CD14-positive monocyte (primary cell): ENCODE results near the gene KAZN. TPM values are rescaled to one million over a fixed set of nuclear protein-coding genes. Genes with fewer than 3 reads are reported as not detected.

Experiments used
- DNase-seq, 3 donors: peaks; one replicate each; pipeline ENCODE4 v3.0.0-alpha.2; 2011 to 2022
- H2AFZ ChIP-seq: 2 replicates; pipeline ENCODE4 v1.6.0; 2012; ENCODE audit warnings: mild to moderate bottlenecking, low read depth, low read length, inconsistent platforms; ENCODE audit not compliant: insufficient read depth, poor library complexity, severe bottlenecking
- H3K27ac ChIP-seq, 2 donors: 1 replicate in 1 of 2; 2 replicates in 1 of 2; pipeline ENCODE4 v1.5.1; 2012 to 2013; ENCODE audit warnings: low read length in 2 of 2, control low read depth in 1 of 2, inconsistent platforms in 1 of 2, low read depth in 1 of 2, mild to moderate bottlenecking in 1 of 2
- H3K27me3 ChIP-seq, 2 donors: one replicate each; pipeline versions ENCODE4 v1.6.0 to v1.6.1; 2011 to 2013; ENCODE audit warnings: low read length in 2 of 2; ENCODE audit not compliant: control insufficient read depth in 2 of 2, insufficient read depth in 2 of 2
- H3K36me3 ChIP-seq, 2 donors: replicated peaks in 1 of 2; 1 replicate in 1 of 2; 2 replicates in 1 of 2; pipeline versions ENCODE4 v1.5.1 to v1.6.1; 2012 to 2013; ENCODE audit warnings: low read length in 2 of 2, control low read depth in 1 of 2, inconsistent platforms in 1 of 2, mild to moderate bottlenecking in 1 of 2; ENCODE audit not compliant: insufficient read depth in 2 of 2, control insufficient read depth in 1 of 2
- H3K4me1 ChIP-seq, 2 donors: 1 replicate in 1 of 2; 2 replicates in 1 of 2; pipeline versions ENCODE4 v1.5.1 to v1.6.1; 2012 to 2013; ENCODE audit warnings: low read length in 2 of 2, control low read depth in 1 of 2, inconsistent platforms in 1 of 2, mild to moderate bottlenecking in 1 of 2, moderate library complexity in 1 of 2; ENCODE audit not compliant: insufficient read depth in 2 of 2, control insufficient read depth in 1 of 2
- H3K4me2 ChIP-seq: replicated peaks from 2 replicates; pipeline ENCODE3; 2012; ENCODE audit warnings: low read length, moderate library complexity, mild to moderate bottlenecking; ENCODE audit not compliant: poor library complexity, severe bottlenecking; ENCODE audit errors: extremely low read depth
- H3K4me3 ChIP-seq, 3 experiments: fragments of 200-600 bp in 1 of 3; sonication (generic) in 1 of 3; replicated peaks in 1 of 3; 1 replicate in 2 of 3; 2 replicates in 1 of 3; pipeline ENCODE4 v1.5.1; 2011 to 2013; ENCODE audit warnings: low read length in 3 of 3, mild to moderate bottlenecking in 3 of 3, control low read depth in 2 of 3, low read depth in 2 of 3, inconsistent platforms in 1 of 3, moderate library complexity in 1 of 3
- H3K79me2 ChIP-seq: 2 replicates; pipeline ENCODE4 v1.6.0; 2012; ENCODE audit warnings: mild to moderate bottlenecking, control low read depth, inconsistent platforms, low read length, moderate library complexity; ENCODE audit not compliant: insufficient read depth
- H3K9ac ChIP-seq: 2 replicates; pipeline ENCODE4 v1.6.0; 2017; ENCODE audit warnings: low read length, mild to moderate bottlenecking; ENCODE audit not compliant: insufficient read depth, poor library complexity, severe bottlenecking
- H3K9me3 ChIP-seq, 2 donors: replicated peaks in 1 of 2; 1 replicate in 1 of 2; 2 replicates in 1 of 2; pipeline versions ENCODE4 v1.5.1 to v1.6.1; 2012 to 2013; ENCODE audit warnings: low read length in 2 of 2, control low read depth in 1 of 2; ENCODE audit not compliant: control insufficient read depth in 1 of 2, insufficient read depth in 1 of 2
- H4K20me1 ChIP-seq: 2 replicates; pipeline ENCODE4 v1.6.0; 2012; ENCODE audit warnings: mild to moderate bottlenecking, low read length, control low read depth, moderate library complexity; ENCODE audit not compliant: insufficient read depth
- H3K27ac Mint-ChIP-seq, 7 donors: one replicate each; pipeline ENCODE4 v1.8.0; 2020; ENCODE audit warnings: mild to moderate bottlenecking in 7 of 7, mixed read lengths in 7 of 7, moderate library complexity in 6 of 7, inconsistent platforms in 2 of 7
- H3K27me3 Mint-ChIP-seq, 3 donors: one replicate each; pipeline ENCODE4 v1.8.0; 2021 to 2022; ENCODE audit warnings: low read depth in 3 of 3, mild to moderate bottlenecking in 3 of 3, mixed read lengths in 3 of 3, moderate library complexity in 3 of 3, inconsistent platforms in 1 of 3
- H3K36me3 Mint-ChIP-seq, 2 donors: one replicate each; pipeline ENCODE4 v1.8.0; 2020; ENCODE audit warnings: mixed read lengths in 2 of 2, inconsistent platforms in 1 of 2, mild to moderate bottlenecking in 1 of 2
- H3K4me1 Mint-ChIP-seq: one replicate; pipeline ENCODE4 v1.8.0; 2020; ENCODE audit warnings: mild to moderate bottlenecking, mixed read lengths
- H3K4me3 Mint-ChIP-seq, 2 donors: one replicate each; pipeline ENCODE4 v1.8.0; 2020; ENCODE audit warnings: mild to moderate bottlenecking in 2 of 2, mixed read lengths in 2 of 2, moderate library complexity in 1 of 2
- H3K9me3 Mint-ChIP-seq, 7 donors: one replicate each; pipeline ENCODE4 v1.8.0; 2020 to 2022; ENCODE audit warnings: mixed read lengths in 7 of 7, mild to moderate bottlenecking in 6 of 7, moderate library complexity in 6 of 7, inconsistent platforms in 2 of 7
- WGBS: methylation state at CpG from one replicate; pipeline ENCODE4 v1.1.5; 2013; ENCODE audit warnings: missing lambda C conversion rate; ENCODE audit not compliant: insufficient coverage; 5-methylcytosine and 5-hydroxymethylcytosine counted together
- intact Hi-C, 2 donors: fragments of 100-400 bp; cut with micrococcal nuclease; formaldehyde crosslinking; loops; one replicate each; pipeline versions ENCODE4 v1.15.0 to v1.15.1; 2023
- polyA plus RNA-seq, 3 donors: library from polyadenylated mRNA; depleted of rRNA in 1 of 3; unstranded in 2 of 3; stranded (reverse) in 1 of 3; fragments of 300-500 nt in 2 of 3; fragments of >200 nt in 1 of 3; fragmentation: Illumina TruSeq in 2 of 3; gene quantifications; 1 replicate in 2 of 3; 2 replicates in 1 of 3; pipeline ENCODE4 v1.2.3, GENCODE V29; 2012 to 2021
- TF ChIP-seq, protein P1 (sequence below): fragments of 200-600 bp; IDR thresholded peaks from one replicate; pipeline ENCODE4 v1.8.0; 2022; ENCODE audit warnings: antibody characterized with exemption, mild to moderate bottlenecking

KAZN gene
- polyA plus RNA-seq, 3 donors = not detected

DNA sequence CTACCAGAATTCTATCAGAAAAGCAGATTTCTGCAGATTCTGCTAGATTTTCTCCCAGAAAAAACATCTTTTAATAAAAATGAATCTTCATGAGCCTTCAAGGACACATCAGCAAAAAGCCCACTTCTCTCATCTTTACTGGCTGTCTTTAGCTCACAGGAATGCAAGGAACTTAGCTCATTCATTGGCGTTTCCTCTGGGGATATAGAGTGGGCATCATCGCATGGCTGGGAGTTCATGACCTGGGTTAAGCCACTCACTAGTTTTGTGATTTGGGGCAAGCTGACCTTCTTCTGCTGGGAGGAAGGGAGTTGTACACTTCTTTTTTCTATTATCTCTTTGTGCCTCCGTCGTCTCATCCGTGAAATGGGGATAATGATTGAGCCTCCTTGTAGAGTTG lies 149.7 kb downstream of the KAZN start:
- H4K20me1 ChIP-seq = no peaks in the 10 kb centered on the region
- Mint-ChIP-seq H3K36me3 (no peaks in the 10 kb centered on the region), H3K4me1 (no peaks in the 10 kb centered on the region), H3K27me3 (no peaks in the 10 kb centered on the region), H3K27ac (no peak overlapping the region), H3K4me3 (no peak overlapping the region), H3K9me3 (peaks cover 0 to 6% (median 0%) of the 10 kb centered on the region in 7 donors)
- intact Hi-C loops = no loop called here
- no peak overlapping the region for H2AFZ ChIP-seq
- no peaks in the 10 kb centered on the region for H3K4me1 ChIP-seq
- H3K79me2 ChIP-seq = no peaks in the 10 kb centered on the region
- H3K27ac ChIP-seq = no peak overlapping the region
- H3K4me2 ChIP-seq = no peak overlapping the region
- 100% methylated on average over 1 of the region's 5 CpGs for WGBS
- no peak overlapping the region for H3K9ac ChIP-seq
- H3K27me3 ChIP-seq = no peaks in the 10 kb centered on the region
- no peak overlapping the region for H3K4me3 ChIP-seq
- H3K36me3 ChIP-seq = no peaks in the 10 kb centered on the region
- TF ChIP-seq, protein P1, sequence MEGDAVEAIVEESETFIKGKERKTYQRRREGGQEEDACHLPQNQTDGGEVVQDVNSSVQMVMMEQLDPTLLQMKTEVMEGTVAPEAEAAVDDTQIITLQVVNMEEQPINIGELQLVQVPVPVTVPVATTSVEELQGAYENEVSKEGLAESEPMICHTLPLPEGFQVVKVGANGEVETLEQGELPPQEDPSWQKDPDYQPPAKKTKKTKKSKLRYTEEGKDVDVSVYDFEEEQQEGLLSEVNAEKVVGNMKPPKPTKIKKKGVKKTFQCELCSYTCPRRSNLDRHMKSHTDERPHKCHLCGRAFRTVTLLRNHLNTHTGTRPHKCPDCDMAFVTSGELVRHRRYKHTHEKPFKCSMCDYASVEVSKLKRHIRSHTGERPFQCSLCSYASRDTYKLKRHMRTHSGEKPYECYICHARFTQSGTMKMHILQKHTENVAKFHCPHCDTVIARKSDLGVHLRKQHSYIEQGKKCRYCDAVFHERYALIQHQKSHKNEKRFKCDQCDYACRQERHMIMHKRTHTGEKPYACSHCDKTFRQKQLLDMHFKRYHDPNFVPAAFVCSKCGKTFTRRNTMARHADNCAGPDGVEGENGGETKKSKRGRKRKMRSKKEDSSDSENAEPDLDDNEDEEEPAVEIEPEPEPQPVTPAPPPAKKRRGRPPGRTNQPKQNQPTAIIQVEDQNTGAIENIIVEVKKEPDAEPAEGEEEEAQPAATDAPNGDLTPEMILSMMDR = no peak
- no peaks in the 10 kb centered on the region for H3K9me3 ChIP-seq
- no peak for DNase-seq

DNA sequence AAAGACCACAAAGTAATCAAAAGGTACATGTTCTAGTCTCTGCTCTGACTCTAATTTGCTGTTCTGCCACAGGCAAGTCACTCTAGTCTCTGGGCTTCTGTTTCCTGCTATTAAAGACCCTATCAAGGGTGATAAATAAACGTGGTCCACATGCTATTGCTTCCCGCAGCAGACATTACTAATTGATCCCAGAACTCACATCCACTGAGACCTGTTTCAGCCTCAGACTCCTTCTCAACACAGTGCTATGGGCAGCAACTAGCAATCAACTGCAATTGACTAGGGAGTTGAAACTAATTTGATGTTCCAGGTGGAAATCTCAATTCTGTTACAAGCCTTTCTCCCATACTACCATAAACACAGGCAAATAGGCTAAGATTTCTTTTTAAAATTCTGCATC lies 150.5 kb downstream of the KAZN start:
- Mint-ChIP-seq H3K27ac (no peak overlapping the region), H3K4me1 (no peaks in the 10 kb centered on the region), H3K36me3 (no peaks in the 10 kb centered on the region), H3K4me3 (no peak overlapping the region), H3K9me3 (peaks cover 0 to 6% (median 0%) of the 10 kb centered on the region in 7 donors), H3K27me3 (no peaks in the 10 kb centered on the region)
- intact Hi-C loops = no loop called here
- no peaks in the 10 kb centered on the region for H3K9me3 ChIP-seq
- H3K9ac ChIP-seq = no peak overlapping the region
- TF ChIP-seq, protein P1 = no peak
- H2AFZ ChIP-seq = no peak overlapping the region
- H3K27ac ChIP-seq = no peak overlapping the region
- no peak overlapping the region for H3K4me2 ChIP-seq
- H3K27me3 ChIP-seq = no peaks in the 10 kb centered on the region
- no peak overlapping the region for H3K4me3 ChIP-seq
- H3K4me1 ChIP-seq = no peaks in the 10 kb centered on the region
- WGBS = 69% methylated on average over 2 of the region's 2 CpGs
- DNase-seq = no peak
- H4K20me1 ChIP-seq = no peaks in the 10 kb centered on the region
- no peaks in the 10 kb centered on the region for H3K79me2 ChIP-seq
- H3K36me3 ChIP-seq = no peaks in the 10 kb centered on the region
